Measurements from ENCODE around the gene KRT12. TPM values are rescaled to one million over a fixed set of nuclear protein-coding genes. Genes with fewer than 3 reads are reported as not detected.

The KRT12 gene
- polyA plus RNA-seq, 2 of the 4 experiments (the other 2 are of a cell fraction), result not detected

DNA sequence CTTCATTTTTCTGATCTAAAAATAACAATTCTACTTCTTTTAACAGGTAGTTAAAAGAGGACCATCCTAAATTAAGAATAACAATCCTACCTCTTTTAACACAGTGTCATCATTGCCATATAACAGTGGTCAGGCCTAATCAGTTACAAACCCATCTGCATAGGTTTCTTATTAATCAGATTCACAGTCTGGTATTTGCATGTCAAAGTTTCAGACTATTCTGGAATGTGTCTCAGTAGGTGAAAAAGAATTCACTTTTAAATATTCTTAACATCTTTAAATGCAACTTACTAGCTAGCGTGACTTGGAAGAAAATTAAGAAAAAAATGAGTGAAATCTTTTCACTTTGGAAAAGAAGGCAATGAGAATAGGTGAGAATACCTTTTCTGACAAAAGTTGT, 6.8 kb upstream of the KRT12 start:
- CTCF ChIA-PET, result interaction anchor here (0.8 to 1.6 kb wide), 14 partner anchors 8 to 793 kb away, joined by 3 to 7 read pairs (median 4); partner anchors contain the start of gene KRT20
- no peak overlapping the region for H3K4me3 ChIP-seq
- ATAC-seq (no peak), FAIRE-seq (peak; percentile 23), DNase-seq (ENCODE audit: low read depth in 1 of 2, low spot score in 1 of 2) (no peak)
- POLR2A ChIA-PET, result no interaction called here
- H3K27ac ChIP-seq, result no peak overlapping the region
- 87% methylated on average over 1 of the region's 1 CpG for WGBS (ENCODE audit: missing lambda C conversion rate)
- H3K9me3 ChIP-seq, result no peaks in the 10 kb centered on the region
- H3K4me1 ChIP-seq, result no peaks in the 10 kb centered on the region
- no peak overlapping the region for H3K4me2 ChIP-seq
- TF ChIP-seq RAD21 (conservative IDR thresholded peaks at IDR 0.05 in 1 of 2, IDR thresholded peaks at IDR 0.05 in 1 of 2) (no peak), POLR2AphosphoS2 (conservative IDR thresholded peaks at IDR 0.05; ENCODE audit: low read length) (no peak), ZNF302 (CRISPR knock-in tag; IDR thresholded peaks at IDR 0.05) (no peak), GATA3 (IDR thresholded peaks at IDR 0.05; ENCODE audit: borderline replicate concordance) (no peak), MYC (IDR thresholded peaks at IDR 0.05; ENCODE audit: borderline replicate concordance, low read length) (no peak), EHMT2 (IDR thresholded peaks at IDR 0.05; ENCODE audit: low read depth) (no peak), HOXA7 (CRISPR knock-in tag; IDR thresholded peaks at IDR 0.05) (no peak), FOXS1 (CRISPR knock-in tag; IDR thresholded peaks at IDR 0.05) (no peak), SREBF2 (IDR thresholded peaks at IDR 0.05) (no peak), HOXB5 (CRISPR knock-in tag; IDR thresholded peaks at IDR 0.05) (no peak), CBX2 (IDR thresholded peaks at IDR 0.05; ENCODE audit: borderline replicate concordance, low read depth) (no peak), KDM1A (IDR thresholded peaks at IDR 0.05; ENCODE audit: low read depth) (no peak)
- TF ChIP-seq, protein P1, sequence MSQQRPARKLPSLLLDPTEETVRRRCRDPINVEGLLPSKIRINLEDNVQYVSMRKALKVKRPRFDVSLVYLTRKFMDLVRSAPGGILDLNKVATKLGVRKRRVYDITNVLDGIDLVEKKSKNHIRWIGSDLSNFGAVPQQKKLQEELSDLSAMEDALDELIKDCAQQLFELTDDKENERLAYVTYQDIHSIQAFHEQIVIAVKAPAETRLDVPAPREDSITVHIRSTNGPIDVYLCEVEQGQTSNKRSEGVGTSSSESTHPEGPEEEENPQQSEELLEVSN (IDR thresholded peaks at IDR 0.05; ENCODE audit: borderline replicate concordance, low read depth), result no peak
- TF ChIP-seq, protein P2, sequence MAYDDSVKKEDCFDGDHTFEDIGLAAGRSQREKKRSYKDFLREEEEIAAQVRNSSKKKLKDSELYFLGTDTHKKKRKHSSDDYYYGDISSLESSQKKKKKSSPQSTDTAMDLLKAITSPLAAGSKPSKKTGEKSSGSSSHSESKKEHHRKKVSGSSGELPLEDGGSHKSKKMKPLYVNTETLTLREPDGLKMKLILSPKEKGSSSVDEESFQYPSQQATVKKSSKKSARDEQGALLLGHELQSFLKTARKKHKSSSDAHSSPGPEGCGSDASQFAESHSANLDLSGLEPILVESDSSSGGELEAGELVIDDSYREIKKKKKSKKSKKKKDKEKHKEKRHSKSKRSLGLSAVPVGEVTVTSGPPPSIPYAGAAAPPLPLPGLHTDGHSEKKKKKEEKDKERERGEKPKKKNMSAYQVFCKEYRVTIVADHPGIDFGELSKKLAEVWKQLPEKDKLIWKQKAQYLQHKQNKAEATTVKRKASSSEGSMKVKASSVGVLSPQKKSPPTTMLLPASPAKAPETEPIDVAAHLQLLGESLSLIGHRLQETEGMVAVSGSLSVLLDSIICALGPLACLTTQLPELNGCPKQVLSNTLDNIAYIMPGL (CRISPR knock-in tag; IDR thresholded peaks at IDR 0.05; ENCODE audit: borderline replicate concordance), result no peak

DNA sequence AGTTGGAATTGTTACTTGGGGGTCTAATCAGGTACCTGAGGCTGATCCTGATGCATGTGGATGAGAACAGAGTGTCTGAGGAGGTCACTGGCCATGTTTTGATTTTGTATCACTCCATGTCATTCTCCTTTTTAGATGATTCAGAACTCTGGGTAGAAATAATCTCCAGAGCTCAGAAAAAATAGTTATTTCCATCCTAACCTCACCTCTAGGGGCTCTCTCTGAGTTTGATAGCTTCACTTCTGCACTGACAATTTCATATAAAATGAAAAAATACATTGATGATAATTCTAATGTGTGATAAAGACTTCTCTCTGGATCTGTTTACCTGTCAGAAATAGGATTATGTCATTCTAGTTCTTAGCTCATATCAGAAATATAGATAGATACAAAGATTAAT, 6.2 kb upstream of the KRT12 start:
- POLR2A ChIA-PET, result interaction anchor here (0.7 kb wide), 1 partner anchor 54 kb away, joined by 4 read pairs; no protein-coding TSS in a partner anchor
- CTCF ChIA-PET, result interaction anchor here (0.8 to 1.6 kb wide), 14 partner anchors 9 to 794 kb away, joined by 3 to 6 read pairs (median 4); partner anchors contain the start of gene KRT20
- H3K9me3 ChIP-seq, result no peaks in the 10 kb centered on the region
- no peaks in the 10 kb centered on the region for H3K4me1 ChIP-seq
- TF ChIP-seq, protein P3, sequence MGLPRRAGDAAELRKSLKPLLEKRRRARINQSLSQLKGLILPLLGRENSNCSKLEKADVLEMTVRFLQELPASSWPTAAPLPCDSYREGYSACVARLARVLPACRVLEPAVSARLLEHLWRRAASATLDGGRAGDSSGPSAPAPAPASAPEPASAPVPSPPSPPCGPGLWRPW (IDR thresholded peaks at IDR 0.05), result no peak
- 0 out of 5 replicates have a peak, but pooled peaks of 1 of the 2 experiments have one; percentile 2 for TF ChIP-seq RAD21 (conservative IDR thresholded peaks at IDR 0.05 in 1 of 2, IDR thresholded peaks at IDR 0.05 in 1 of 2)
- TF ChIP-seq SMC3 (IDR thresholded peaks at IDR 0.05), result no peak
- TF ChIP-seq ESRRA (IDR thresholded peaks at IDR 0.05; ENCODE audit: borderline replicate concordance, low read length), result no peak
- ATAC-seq (peak; percentile 48 to 71; a peak in 3 of 6 replicates), FAIRE-seq (peak; percentile 46), DNase-seq (ENCODE audit: low read depth in 1 of 2, low spot score in 1 of 2) (no peak)
- no peak overlapping the region for H3K4me3 ChIP-seq
- no peak overlapping the region for H3K4me2 ChIP-seq
- 0 out of 6 replicates have a peak overlapping the region, but pooled peaks of 1 of the 2 experiments have one; percentile 2 for H3K27ac ChIP-seq

DNA sequence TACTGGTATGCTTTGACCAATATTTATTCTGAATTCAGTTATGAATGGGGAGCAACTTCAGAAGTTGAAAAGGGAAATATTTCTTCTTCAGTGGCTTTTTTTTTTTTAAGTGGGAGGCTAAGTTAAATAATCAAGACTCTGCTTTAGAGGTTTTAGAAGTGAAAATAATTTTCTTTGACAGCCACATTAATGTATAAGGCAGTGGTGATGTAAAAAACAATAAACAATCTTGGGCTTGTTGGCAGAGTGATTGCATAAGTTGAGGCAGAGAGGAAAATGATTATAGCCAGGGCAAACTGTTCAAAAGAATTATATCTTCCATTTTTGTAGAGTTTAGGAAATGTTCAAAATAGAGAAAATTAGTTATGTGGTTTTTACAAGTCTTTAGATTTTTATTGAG, 5.4 kb upstream of the KRT12 start:
- POLR2A ChIA-PET, result no interaction called here
- no peaks in the 10 kb centered on the region for H3K9me3 ChIP-seq
- TF ChIP-seq GATA3 (IDR thresholded peaks at IDR 0.05; ENCODE audit: borderline replicate concordance) (no peak), NR3C1 (IDR thresholded peaks at IDR 0.05) (no peak), HOXA7 (CRISPR knock-in tag; IDR thresholded peaks at IDR 0.05) (no peak), BHLHE40 (IDR thresholded peaks at IDR 0.05; ENCODE audit: low read depth, low read length) (no peak), TFCP2L1 (CRISPR knock-in tag; IDR thresholded peaks at IDR 0.05) (no peak), ZFP36 (IDR thresholded peaks at IDR 0.05; ENCODE audit: borderline replicate concordance, partially characterized antibody) (no peak), TP53 (CRISPR knock-in tag; IDR thresholded peaks at IDR 0.05) (no peak), NFE2L2 (conservative IDR thresholded peaks at IDR 0.05; ENCODE audit: low read length) (no peak), HDAC2 (IDR thresholded peaks at IDR 0.05) (no peak)
- TF ChIP-seq, protein P4, sequence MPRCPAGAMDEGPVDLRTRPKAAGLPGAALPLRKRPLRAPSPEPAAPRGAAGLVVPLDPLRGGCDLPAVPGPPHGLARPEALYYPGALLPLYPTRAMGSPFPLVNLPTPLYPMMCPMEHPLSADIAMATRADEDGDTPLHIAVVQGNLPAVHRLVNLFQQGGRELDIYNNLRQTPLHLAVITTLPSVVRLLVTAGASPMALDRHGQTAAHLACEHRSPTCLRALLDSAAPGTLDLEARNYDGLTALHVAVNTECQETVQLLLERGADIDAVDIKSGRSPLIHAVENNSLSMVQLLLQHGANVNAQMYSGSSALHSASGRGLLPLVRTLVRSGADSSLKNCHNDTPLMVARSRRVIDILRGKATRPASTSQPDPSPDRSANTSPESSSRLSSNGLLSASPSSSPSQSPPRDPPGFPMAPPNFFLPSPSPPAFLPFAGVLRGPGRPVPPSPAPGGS (IDR thresholded peaks at IDR 0.05), result no peak
- TF ChIP-seq, protein P5, sequence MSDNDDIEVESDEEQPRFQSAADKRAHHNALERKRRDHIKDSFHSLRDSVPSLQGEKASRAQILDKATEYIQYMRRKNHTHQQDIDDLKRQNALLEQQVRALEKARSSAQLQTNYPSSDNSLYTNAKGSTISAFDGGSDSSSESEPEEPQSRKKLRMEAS (IDR thresholded peaks at IDR 0.05), result no peak
- TF ChIP-seq, protein P1 (IDR thresholded peaks at IDR 0.05; ENCODE audit: borderline replicate concordance, low read depth), result no peak
- H3K4me2 ChIP-seq, result no peak overlapping the region
- ATAC-seq, result no peak
- DNase-seq (ENCODE audit: low read depth in 1 of 2, low spot score in 1 of 2), result no peak
- H3K27ac ChIP-seq, result no peak overlapping the region
- no peaks in the 10 kb centered on the region for H3K4me1 ChIP-seq
- peak; percentile 18 for FAIRE-seq
- CTCF ChIA-PET, result interaction anchor here (1.9 to 2.2 kb wide), 2 partner anchors 12 to 625 kb away, joined by 3 to 6 read pairs; partner anchors contain the start of gene KRT20
- no peak overlapping the region for H3K4me3 ChIP-seq
